ENCODE measurements around the gene RTKN. TPM values are rescaled to one million over a fixed set of nuclear protein-coding genes. Genes with fewer than 3 reads are reported as not detected.

RTKN gene
- total and polyA plus RNA-seq, 9 of the 15 experiments (the other 6 are each of a cell fraction or from before 2014, with no cell fraction given): 0.14 to 6.9 (median 3.6) TPM

DNA sequence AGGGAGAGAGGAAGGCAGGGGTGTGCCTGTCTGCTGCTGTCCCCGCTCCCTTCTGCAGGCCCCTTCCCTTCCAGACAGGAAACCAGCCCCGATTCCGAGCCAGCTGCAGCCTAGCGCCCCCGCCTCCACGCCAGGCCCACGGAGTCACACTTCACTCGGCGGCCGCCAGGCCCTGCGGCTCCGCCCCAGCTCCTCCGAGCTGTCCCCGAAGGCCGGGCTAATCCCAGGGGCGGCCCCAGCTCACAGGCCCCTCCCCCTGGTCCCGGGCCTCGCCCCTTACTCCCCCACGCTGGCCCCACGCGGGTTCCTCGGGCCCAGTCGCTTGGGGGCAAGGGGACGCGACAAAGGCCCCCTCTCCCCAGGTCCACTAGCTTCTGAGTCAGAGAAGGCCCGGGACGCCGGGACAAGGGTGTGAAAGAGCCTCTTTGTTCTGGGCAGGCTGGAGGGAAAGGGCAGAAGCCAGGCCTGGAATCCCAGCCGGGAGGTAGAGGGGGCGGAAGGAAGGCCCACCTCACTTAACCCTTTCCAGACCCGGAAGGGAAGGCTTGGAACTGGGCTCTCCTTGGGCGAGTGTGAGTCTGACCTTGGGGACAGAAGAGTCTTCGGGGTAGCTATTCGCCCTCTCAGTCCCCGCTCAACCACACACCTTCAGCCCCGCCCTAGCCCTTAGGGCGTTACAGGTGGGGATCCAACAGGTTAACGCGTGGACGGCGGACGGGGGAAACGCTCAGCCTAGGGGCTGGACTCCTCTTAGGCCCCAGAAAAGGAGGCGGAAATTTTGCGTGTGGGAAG is 1.2 kb downstream of the RTKN start (continued):
- no peak for TF ChIP-seq ZEB2 (IDR thresholded peaks at IDR 0.05)
- no peak for TF ChIP-seq SREBF2 (CRISPR knock-in tag; IDR thresholded peaks at IDR 0.05)
- TF ChIP-seq RCOR1 (IDR thresholded peaks at IDR 0.05; ENCODE audit: borderline replicate concordance in 1 of 2, low read depth in 2 of 2, low read length in 2 of 2): no peak
- no peak for TF ChIP-seq TRIM24 (IDR thresholded peaks at IDR 0.05)
- TF ChIP-seq MCM5 (IDR thresholded peaks at IDR 0.05; ENCODE audit: low read depth): no peak
- TF ChIP-seq, protein P1, sequence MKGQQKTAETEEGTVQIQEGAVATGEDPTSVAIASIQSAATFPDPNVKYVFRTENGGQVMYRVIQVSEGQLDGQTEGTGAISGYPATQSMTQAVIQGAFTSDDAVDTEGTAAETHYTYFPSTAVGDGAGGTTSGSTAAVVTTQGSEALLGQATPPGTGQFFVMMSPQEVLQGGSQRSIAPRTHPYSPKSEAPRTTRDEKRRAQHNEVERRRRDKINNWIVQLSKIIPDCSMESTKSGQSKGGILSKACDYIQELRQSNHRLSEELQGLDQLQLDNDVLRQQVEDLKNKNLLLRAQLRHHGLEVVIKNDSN (CRISPR knock-in tag; IDR thresholded peaks at IDR 0.05): no peak
- TF ChIP-seq POLR3G (IDR thresholded peaks at IDR 0.05; ENCODE audit: extremely low read depth, insufficient read length, insufficient replicate concordance): no peak
- TF ChIP-seq SPI1 (IDR thresholded peaks at IDR 0.05; ENCODE audit: borderline replicate concordance, low read depth, low read length): no peak
- TF ChIP-seq, protein P2, sequence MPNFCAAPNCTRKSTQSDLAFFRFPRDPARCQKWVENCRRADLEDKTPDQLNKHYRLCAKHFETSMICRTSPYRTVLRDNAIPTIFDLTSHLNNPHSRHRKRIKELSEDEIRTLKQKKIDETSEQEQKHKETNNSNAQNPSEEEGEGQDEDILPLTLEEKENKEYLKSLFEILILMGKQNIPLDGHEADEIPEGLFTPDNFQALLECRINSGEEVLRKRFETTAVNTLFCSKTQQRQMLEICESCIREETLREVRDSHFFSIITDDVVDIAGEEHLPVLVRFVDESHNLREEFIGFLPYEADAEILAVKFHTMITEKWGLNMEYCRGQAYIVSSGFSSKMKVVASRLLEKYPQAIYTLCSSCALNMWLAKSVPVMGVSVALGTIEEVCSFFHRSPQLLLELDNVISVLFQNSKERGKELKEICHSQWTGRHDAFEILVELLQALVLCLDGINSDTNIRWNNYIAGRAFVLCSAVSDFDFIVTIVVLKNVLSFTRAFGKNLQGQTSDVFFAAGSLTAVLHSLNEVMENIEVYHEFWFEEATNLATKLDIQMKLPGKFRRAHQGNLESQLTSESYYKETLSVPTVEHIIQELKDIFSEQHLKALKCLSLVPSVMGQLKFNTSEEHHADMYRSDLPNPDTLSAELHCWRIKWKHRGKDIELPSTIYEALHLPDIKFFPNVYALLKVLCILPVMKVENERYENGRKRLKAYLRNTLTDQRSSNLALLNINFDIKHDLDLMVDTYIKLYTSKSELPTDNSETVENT (CRISPR knock-in tag; IDR thresholded peaks at IDR 0.05): peak; percentile 48; the same call in 1 of the 2 replicates
- TF ChIP-seq, protein P3, sequence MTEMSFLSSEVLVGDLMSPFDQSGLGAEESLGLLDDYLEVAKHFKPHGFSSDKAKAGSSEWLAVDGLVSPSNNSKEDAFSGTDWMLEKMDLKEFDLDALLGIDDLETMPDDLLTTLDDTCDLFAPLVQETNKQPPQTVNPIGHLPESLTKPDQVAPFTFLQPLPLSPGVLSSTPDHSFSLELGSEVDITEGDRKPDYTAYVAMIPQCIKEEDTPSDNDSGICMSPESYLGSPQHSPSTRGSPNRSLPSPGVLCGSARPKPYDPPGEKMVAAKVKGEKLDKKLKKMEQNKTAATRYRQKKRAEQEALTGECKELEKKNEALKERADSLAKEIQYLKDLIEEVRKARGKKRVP (CRISPR knock-in tag; IDR thresholded peaks at IDR 0.05): no peak
- TF ChIP-seq, protein P4, sequence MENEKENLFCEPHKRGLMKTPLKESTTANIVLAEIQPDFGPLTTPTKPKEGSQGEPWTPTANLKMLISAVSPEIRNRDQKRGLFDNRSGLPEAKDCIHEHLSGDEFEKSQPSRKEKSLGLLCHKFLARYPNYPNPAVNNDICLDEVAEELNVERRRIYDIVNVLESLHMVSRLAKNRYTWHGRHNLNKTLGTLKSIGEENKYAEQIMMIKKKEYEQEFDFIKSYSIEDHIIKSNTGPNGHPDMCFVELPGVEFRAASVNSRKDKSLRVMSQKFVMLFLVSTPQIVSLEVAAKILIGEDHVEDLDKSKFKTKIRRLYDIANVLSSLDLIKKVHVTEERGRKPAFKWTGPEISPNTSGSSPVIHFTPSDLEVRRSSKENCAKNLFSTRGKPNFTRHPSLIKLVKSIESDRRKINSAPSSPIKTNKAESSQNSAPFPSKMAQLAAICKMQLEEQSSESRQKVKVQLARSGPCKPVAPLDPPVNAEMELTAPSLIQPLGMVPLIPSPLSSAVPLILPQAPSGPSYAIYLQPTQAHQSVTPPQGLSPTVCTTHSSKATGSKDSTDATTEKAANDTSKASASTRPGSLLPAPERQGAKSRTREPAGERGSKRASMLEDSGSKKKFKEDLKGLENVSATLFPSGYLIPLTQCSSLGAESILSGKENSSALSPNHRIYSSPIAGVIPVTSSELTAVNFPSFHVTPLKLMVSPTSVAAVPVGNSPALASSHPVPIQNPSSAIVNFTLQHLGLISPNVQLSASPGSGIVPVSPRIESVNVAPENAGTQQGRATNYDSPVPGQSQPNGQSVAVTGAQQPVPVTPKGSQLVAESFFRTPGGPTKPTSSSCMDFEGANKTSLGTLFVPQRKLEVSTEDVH (IDR thresholded peaks at IDR 0.05; ENCODE audit: low read depth, partially characterized antibody): no peak
- peak; percentile 81 for TF ChIP-seq L3MBTL2 (IDR thresholded peaks at IDR 0.05)
- TF ChIP-seq, protein P5, sequence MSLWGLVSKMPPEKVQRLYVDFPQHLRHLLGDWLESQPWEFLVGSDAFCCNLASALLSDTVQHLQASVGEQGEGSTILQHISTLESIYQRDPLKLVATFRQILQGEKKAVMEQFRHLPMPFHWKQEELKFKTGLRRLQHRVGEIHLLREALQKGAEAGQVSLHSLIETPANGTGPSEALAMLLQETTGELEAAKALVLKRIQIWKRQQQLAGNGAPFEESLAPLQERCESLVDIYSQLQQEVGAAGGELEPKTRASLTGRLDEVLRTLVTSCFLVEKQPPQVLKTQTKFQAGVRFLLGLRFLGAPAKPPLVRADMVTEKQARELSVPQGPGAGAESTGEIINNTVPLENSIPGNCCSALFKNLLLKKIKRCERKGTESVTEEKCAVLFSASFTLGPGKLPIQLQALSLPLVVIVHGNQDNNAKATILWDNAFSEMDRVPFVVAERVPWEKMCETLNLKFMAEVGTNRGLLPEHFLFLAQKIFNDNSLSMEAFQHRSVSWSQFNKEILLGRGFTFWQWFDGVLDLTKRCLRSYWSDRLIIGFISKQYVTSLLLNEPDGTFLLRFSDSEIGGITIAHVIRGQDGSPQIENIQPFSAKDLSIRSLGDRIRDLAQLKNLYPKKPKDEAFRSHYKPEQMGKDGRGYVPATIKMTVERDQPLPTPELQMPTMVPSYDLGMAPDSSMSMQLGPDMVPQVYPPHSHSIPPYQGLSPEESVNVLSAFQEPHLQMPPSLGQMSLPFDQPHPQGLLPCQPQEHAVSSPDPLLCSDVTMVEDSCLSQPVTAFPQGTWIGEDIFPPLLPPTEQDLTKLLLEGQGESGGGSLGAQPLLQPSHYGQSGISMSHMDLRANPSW (CRISPR knock-in tag; IDR thresholded peaks at IDR 0.05): no peak
- no peak for TF ChIP-seq SIX5 (IDR thresholded peaks at IDR 0.05; ENCODE audit: borderline replicate concordance in 1 of 2, insufficient read depth in 1 of 2, low read depth in 1 of 2, low read length in 2 of 2)
- TF ChIP-seq THRAP3 (IDR thresholded peaks at IDR 0.05; ENCODE audit: borderline replicate concordance): no peak
- no peak for TF ChIP-seq ZNF589 (CRISPR knock-in tag; IDR thresholded peaks at IDR 0.05; ENCODE audit: low read depth)
- TF ChIP-seq POLR2AphosphoS5 (IDR thresholded peaks at IDR 0.05; ENCODE audit: control insufficient read depth, insufficient read depth, low read depth, low read length): 0 out of 2 replicates have a peak, but pooled peaks have one; percentile 14
- 0 out of 2 replicates have a peak, but pooled peaks have one; percentile 9 for TF ChIP-seq TCF7 (IDR thresholded peaks at IDR 0.05; ENCODE audit: borderline replicate concordance)

Data from K562 (cell line).